GM12878 (cell line): ENCODE data around the gene SEC22C. TPM values are rescaled to one million over a fixed set of nuclear protein-coding genes. Genes with fewer than 3 reads are reported as not detected.

ENCODE experiments used
- ATAC-seq: fragments of 200-7000 bp; cut with Tn5 transposase; 3 replicates; pipeline ENCODE4 v1.9.1; 2020; ENCODE audit warnings: mild to moderate bottlenecking, moderate library complexity
- BruUV-seq: library from RNA; stranded (reverse); fragments of 400-500 nt; replicated peaks from 2 replicates; lab custom pipeline; 2021; lab: Mats Ljungman, UMichigan
- CTCF ChIA-PET: fragments of 300-600 bp; sonication (Branson Sonifier 250); formaldehyde crosslinking; extraction: SDS; loops from one replicate; lab custom pipeline; 2021; ENCODE audit warnings: inconsistent platforms; lab: Yijun Ruan, JAX
- POLR2A ChIA-PET: fragments of 350-600 bp; formaldehyde crosslinking; extraction: SDS; loops from one replicate; lab custom pipeline; 2021; ENCODE audit warnings: inconsistent platforms; lab: Charles Lee
- RAD21 ChIA-PET: fragments of 300-600 bp; sonication (Branson Sonifier 250); formaldehyde crosslinking; loops from one replicate; lab custom pipeline; 2023; ENCODE audit warnings: antibody characterized with exemption; ENCODE audit not compliant: unreplicated experiment; lab: Charles Lee
- SMC1A ChIA-PET: fragments of 300-600 bp; sonication (Branson Sonifier 250); formaldehyde crosslinking; loops from one replicate; lab custom pipeline; 2023; ENCODE audit not compliant: unreplicated experiment, uncharacterized antibody; lab: Charles Lee
- DNase-seq: peaks from one replicate; pipeline ENCODE4 v3.0.0-alpha.2; 2011; ENCODE audit warnings: low read depth, low spot score
- FAIRE-seq: peaks from 3 replicates; lab custom pipeline; 2011; peaks lifted over from hg19 to GRCh38; lab: Jason Lieb, UNC
- H2AFZ ChIP-seq: 2 replicates; pipeline ENCODE4 v1.6.0; 2011; ENCODE audit warnings: low read depth, low read length, control low read depth; ENCODE audit not compliant: control insufficient read depth
- H3K27ac ChIP-seq: 2 replicates; pipeline ENCODE4 v1.5.1; 2011; ENCODE audit warnings: control low read depth; ENCODE audit not compliant: control insufficient read depth, insufficient read depth
- H3K27me3 ChIP-seq, 2 experiments: replicated peaks in 1 of 2; 2 replicates each; pipeline versions ENCODE4 v1.6.0 to v1.6.1; 2011; ENCODE audit warnings: low read length in 1 of 2; ENCODE audit not compliant: control insufficient read depth in 2 of 2, insufficient read depth in 2 of 2
- H3K36me3 ChIP-seq, 2 experiments: 2 replicates each; pipeline ENCODE4 v1.5.1; 2011; ENCODE audit warnings: low read length in 1 of 2; ENCODE audit not compliant: control insufficient read depth in 2 of 2, insufficient read depth in 2 of 2
- H3K4me1 ChIP-seq: 2 replicates; pipeline ENCODE4 v1.6.1; 2011; ENCODE audit warnings: mild to moderate bottlenecking, low read length, moderate library complexity, mixed read lengths; ENCODE audit not compliant: control insufficient read depth, insufficient read depth
- H3K4me2 ChIP-seq: 2 replicates; pipeline ENCODE4 v1.6.0; 2011; ENCODE audit warnings: control low read depth; ENCODE audit not compliant: control insufficient read depth, insufficient read depth
- H3K4me3 ChIP-seq: fragments of 200-600 bp; sonication (generic); 2 replicates; pipeline ENCODE4 v1.5.1; 2016
- H3K79me2 ChIP-seq: 2 replicates; pipeline ENCODE4 v1.6.0; 2011; ENCODE audit warnings: low read length; ENCODE audit not compliant: control insufficient read depth, insufficient read depth
- H3K9ac ChIP-seq: 2 replicates; pipeline ENCODE4 v1.8.0; 2011; ENCODE audit warnings: low read length, control low read depth, mixed read lengths; ENCODE audit not compliant: control insufficient read depth, insufficient read depth
- H3K9me3 ChIP-seq: replicated peaks from 3 replicates; pipeline ENCODE4 v1.5.1; 2011; ENCODE audit warnings: mild to moderate bottlenecking, low read length; ENCODE audit not compliant: control insufficient read depth, insufficient read depth
- H4K20me1 ChIP-seq: 2 replicates; pipeline ENCODE4 v1.6.0; 2011; ENCODE audit not compliant: control insufficient read depth, insufficient read depth
- ATF3 ChIP-seq: IDR thresholded peaks from 2 replicates; pipeline ENCODE4 v1.6.1; 2011; ENCODE audit warnings: low read depth, mild to moderate bottlenecking, low read length, moderate library complexity, borderline replicate concordance; ENCODE audit errors: extremely low read depth
- CBX5 ChIP-seq: sonication (generic); IDR thresholded peaks from 2 replicates; pipeline ENCODE4 v1.6.1; 2016; ENCODE audit warnings: low read depth, moderate library complexity, mild to moderate bottlenecking, inconsistent platforms
- CUX1 ChIP-seq: IDR thresholded peaks from 2 replicates; pipeline ENCODE4 v1.6.1; 2012; ENCODE audit warnings: improper control_type of control experiment, low read depth, low read length; ENCODE audit not compliant: insufficient replicate concordance
- MTA2 ChIP-seq: fragments of 450-650 bp; IDR thresholded peaks from 2 replicates; pipeline ENCODE4 v1.6.1; 2016; ENCODE audit warnings: low read depth, mild to moderate bottlenecking, moderate library complexity
- NR2C2 ChIP-seq: IDR thresholded peaks from 2 replicates; pipeline ENCODE4 v1.6.1; 2011; ENCODE audit warnings: borderline replicate concordance, low read depth; ENCODE audit not compliant: control insufficient read depth, insufficient read length
- PAX8 ChIP-seq: fragments of 450-650 bp; IDR thresholded peaks from 2 replicates; pipeline ENCODE4 v1.6.1; 2017; ENCODE audit warnings: mild to moderate bottlenecking, moderate library complexity
- ZBED1 ChIP-seq: IDR thresholded peaks from 2 replicates; pipeline ENCODE4 v1.6.1; 2016; ENCODE audit warnings: borderline replicate concordance
- ZBTB11 ChIP-seq: fragments of 450-650 bp; formaldehyde crosslinking; IDR thresholded peaks from 2 replicates; pipeline ENCODE4 v1.5.0; 2022; ENCODE audit warnings: mild to moderate bottlenecking, missing genetic modification characterization
- ZNF592 ChIP-seq: fragments of 450-650 bp; IDR thresholded peaks from 2 replicates; pipeline ENCODE4 v1.6.1; 2017; ENCODE audit warnings: mild to moderate bottlenecking, moderate library complexity
- WGBS: methylation state at CpG from one replicate; pipeline ENCODE4 v1.1.6; 2016; ENCODE audit warnings: low lambda C conversion rate; ENCODE audit not compliant: insufficient replicate concordance, insufficient coverage; ENCODE audit errors: missing lambda C conversion rate; 5-methylcytosine and 5-hydroxymethylcytosine counted together
- in situ Hi-C: fragments of 300-500 bp; cut with MboI; formaldehyde crosslinking; loops from 9 replicates; pipeline ENCODE4 v1.14.3; 2018; ENCODE audit warnings: mixed read lengths
- intact Hi-C: fragments of 100-400 bp; cut with micrococcal nuclease; formaldehyde crosslinking; loops from one replicate; pipeline ENCODE4 v1.14.2; 2022; ENCODE audit not compliant: unreplicated experiment
- polyA plus RNA-seq, 11 experiments: library from polyadenylated mRNA; depleted of rRNA in 4 of 11; unstranded in 6 of 11; stranded (reverse) in 5 of 11; fragments of >200 nt; fragmentation: Nextera tagmentation in 4 of 11; fragmentation: Illumina TruSeq in 1 of 11; extraction: Ambion mirVana in 4 of 11; extraction: Trizol in 1 of 11; gene quantifications; 1 replicate in 1 of 11; 2 replicates in 10 of 11; pipeline versions ENCODE4 v1.2.1 to v1.2.3, GENCODE V29; 2011 to 2016; ENCODE audit warnings: inconsistent platforms in 2 of 11, missing spikeins in 2 of 11, low read depth in 1 of 11
- total RNA-seq, 4 experiments: library from RNA; depleted of rRNA in 3 of 4; stranded (reverse); fragments of >200 nt in 3 of 4; fragmentation: Illumina TruSeq in 1 of 4; extraction: Trizol in 1 of 4; gene quantifications; 2 replicates each; pipeline versions ENCODE4 v1.2.1 to v1.2.3, GENCODE V29; 2013 to 2021

Gene SEC22C
- total and polyA plus RNA-seq, 10 of the 15 experiments (the other 5 are each of a cell fraction or from before 2014, with no cell fraction given): 15.6 to 47.0 (median 39.1) TPM

GRCh38 chr3:42520336-42520735 is 61.4 kb downstream of the SEC22C start:
- H4K20me1 ChIP-seq: no peaks in the 10 kb centered on the region
- DNase-seq (no peak), FAIRE-seq (no peak), ATAC-seq (no peak)
- H3K27me3 ChIP-seq: no peaks in the 10 kb centered on the region
- no peak overlapping the region for H3K27ac ChIP-seq
- no peak overlapping the region for H3K4me3 ChIP-seq
- no TSS peak for BruUV-seq
- SMC1A ChIA-PET: no interaction called here
- H3K79me2 ChIP-seq: no peaks in the 10 kb centered on the region
- WGBS: 21% methylated on average over 4 of the region's 4 CpGs
- CTCF ChIA-PET: interaction anchor here (1.0 kb wide), 1 partner anchor 33 kb away, joined by 3 read pairs; no protein-coding TSS in a partner anchor
- intact Hi-C loops (no loop called here), in situ Hi-C loops (no loop called here)
- H3K9ac ChIP-seq: no peak overlapping the region
- H3K4me1 ChIP-seq: no peaks in the 10 kb centered on the region
- RAD21 ChIA-PET: no interaction called here
- no peaks in the 10 kb centered on the region for H3K36me3 ChIP-seq
- H3K4me2 ChIP-seq: no peak overlapping the region
- POLR2A ChIA-PET: no interaction called here
- no peak overlapping the region for H2AFZ ChIP-seq
- H3K9me3 ChIP-seq: no peaks in the 10 kb centered on the region
- no peak for TF ChIP-seq CUX1
- no peak for TF ChIP-seq CBX5
- TF ChIP-seq PAX8: no peak
- TF ChIP-seq NR2C2: no peak
- no peak for TF ChIP-seq ZBED1
- TF ChIP-seq MTA2: no peak
- no peak for TF ChIP-seq ATF3
- TF ChIP-seq ZBTB11 (CRISPR knock-in tag): no peak
- no peak for TF ChIP-seq ZNF592
